Measurements from ENCODE around the gene TSPAN15.
A peak's percentile ranks its signal among the peaks of the same experiment; 100 is the strongest.
"Not testable (repeated sequence)": the region's sequence is repeated elsewhere in the genome, so short reads cannot be mapped to it uniquely, and the experiment has no call there.

The TSPAN15 gene

GRCh38 chr10:69503001-69503895, 52.0 kb downstream of the TSPAN15 start:
- DNase-seq (ENCODE audit: low read depth) = no peak

- no peak for DNase-seq (ENCODE audit: low read depth)
Observed at GRCh38 chr10:69503896-69504265, 52.6 kb downstream of the TSPAN15 start.

GRCh38 chr10:69504576-69505250, 53.4 kb downstream of the TSPAN15 start:
- no peak for DNase-seq (ENCODE audit: low read depth)

- DNase-seq (ENCODE audit: low read depth) = no peak
Observed at GRCh38 chr10:69505636-69506318, 54.5 kb downstream of the TSPAN15 start.

DNA sequence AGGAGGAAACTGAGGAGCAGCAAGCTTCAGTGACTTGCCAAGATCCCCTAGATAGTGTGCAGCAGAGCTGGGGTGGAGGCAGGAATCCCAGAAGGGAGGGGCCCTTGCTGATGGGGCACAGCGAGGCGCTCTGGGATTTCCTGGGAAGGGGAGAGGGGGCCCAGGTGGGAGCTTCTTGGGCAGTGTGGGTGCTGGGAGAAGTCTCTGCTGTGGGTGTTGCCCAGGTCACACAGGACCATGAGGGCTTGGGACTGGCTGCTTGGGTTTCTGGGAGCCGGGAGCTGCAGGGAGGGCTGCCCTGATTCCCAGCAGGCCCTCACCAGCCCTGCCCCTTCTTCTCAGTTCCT, 55.2 kb downstream of the TSPAN15 start:
- no peak for DNase-seq (ENCODE audit: low read depth)

- DNase-seq (ENCODE audit: low read depth) = no peak
Observed at GRCh38 chr10:69506834-69507713, 55.8 kb downstream of the TSPAN15 start.

DNA sequence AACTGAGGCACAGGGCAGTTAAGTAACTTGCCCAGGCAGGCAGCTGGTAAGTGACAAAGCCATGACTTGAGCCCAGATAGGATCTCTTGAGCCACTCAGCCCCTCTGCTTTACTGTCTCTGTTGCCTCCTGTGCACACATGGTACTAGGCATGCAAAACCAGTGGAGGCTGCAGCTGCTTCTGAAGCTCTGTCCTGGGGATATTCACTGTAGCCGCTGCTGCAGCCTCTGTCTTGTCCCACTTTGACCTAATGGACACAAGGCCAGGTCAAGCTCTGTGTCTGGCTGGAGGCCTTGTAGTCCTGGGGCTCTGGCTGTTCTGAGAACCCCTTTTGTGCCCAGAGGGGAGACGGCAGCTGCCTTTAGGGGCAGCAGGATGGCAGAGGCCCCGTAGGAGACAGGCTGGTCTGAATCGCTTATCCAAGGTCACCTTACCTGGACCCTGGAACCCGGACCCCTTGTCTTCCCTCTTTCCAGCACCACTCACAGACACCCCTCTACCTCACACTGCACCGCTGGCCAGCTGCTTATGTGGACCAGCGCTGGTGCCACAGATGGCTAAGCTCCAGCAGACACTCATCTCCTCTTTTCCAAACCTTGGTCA, 57.6 kb downstream of the TSPAN15 start:
- DNase-seq (ENCODE audit: low read depth) = no peak

DNA sequence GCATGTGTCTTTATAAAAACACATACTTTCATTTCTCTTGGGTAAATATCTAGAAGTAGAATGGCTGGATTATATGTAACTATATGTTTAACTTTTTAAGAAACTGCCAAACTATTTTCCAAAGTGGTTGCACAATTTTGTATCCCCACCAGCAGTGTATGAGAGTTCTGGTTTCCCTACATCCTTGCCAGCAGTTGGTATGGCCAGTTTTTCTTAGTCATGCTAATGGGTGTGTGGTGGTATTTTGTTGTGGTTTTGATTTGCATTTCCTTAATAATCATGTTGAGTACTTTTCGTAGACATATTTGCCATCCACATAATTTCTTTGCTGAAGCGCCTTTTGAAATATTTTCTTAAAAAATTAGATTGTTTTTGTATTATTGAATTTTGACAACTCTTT, 61.6 kb downstream of the TSPAN15 start:
- DNase-seq (ENCODE audit: low read depth) = no peak

GRCh38 chr10:69513617-69514016, 62.4 kb downstream of the TSPAN15 start:
- DNase-seq (ENCODE audit: low read depth) = no peak

GRCh38 chr10:69515699-69516259, 64.5 kb downstream of the TSPAN15 start:
- DNase-seq (ENCODE audit: low read depth) = peak; percentile 62

DNA sequence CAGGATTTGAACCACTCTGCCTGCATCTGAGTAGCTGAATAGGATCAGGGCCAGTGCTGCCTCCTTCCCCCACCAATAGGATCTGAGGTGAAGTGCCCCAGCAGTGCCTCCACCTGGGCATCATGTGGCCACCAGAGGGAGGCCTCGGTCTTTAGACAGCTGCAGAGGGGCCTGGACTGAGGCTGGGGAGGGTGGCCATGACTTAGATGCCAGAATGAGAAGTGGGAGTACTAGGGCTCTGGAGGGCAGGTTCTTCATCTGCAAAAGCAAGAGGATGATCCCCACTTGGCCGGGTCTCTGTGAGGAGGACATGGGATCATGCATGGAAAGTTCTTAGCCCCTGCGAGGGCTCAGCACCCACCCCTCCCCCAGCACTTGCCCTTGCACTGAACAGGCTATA, 65.1 kb downstream of the TSPAN15 start:
- no peak for DNase-seq (ENCODE audit: low read depth)

- no peak for DNase-seq (ENCODE audit: low read depth)
Observed at GRCh38 chr10:69516796-69517195, 65.5 kb downstream of the TSPAN15 start.

DNA sequence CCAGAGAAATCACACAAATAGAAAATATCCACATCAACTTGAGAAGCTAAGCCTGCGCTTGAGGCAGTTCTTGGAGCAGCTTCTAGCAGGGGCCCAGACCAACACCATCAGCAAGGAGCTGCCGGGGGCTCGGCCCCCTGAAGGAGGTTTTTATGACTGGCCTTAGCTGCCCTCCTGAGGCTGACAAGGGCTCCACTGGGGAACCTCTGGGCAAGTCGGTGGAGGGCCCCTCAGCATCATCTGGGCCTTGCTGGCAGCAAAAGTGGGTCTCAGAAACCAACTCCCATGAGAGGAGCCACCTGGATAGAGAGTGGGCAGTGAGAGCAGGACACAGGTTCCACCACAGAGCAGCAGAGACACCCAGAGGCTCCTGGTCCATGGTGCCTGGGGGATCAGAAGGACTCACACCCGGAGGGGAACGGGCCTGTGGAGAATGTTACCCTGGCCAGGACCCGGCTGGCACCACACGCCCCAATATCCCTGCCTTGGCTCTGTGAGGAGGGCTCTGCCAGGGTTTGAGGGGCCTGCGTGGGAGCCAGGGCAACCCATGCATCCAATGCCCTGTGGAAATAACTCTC, 66.1 kb downstream of the TSPAN15 start:
- no peak for DNase-seq (ENCODE audit: low read depth)

GRCh38 chr10:69527961-69528360, 76.7 kb downstream of the TSPAN15 start:
- no peak for DNase-seq (ENCODE audit: low read depth)

DNA sequence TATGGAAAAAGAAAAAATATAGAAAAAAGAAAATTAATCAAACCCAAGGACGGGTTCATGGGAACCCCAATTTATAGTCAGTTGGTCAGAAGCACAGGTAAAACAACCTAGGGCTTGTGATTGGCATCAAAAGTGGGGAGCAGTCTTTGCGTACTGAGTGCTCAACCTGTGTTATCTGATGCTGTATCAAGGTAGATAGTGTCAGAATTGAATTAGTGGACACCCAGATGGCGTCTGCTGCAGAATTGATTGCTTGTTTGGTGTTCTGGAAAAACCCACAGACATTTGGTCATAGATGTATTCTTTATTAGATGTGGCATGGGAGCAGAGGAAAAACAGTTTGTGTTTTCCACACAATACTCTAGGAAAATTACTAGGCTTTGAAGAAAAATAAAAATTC, 82.4 kb downstream of the TSPAN15 start:
- no peak for DNase-seq (ENCODE audit: low read depth)

DNA sequence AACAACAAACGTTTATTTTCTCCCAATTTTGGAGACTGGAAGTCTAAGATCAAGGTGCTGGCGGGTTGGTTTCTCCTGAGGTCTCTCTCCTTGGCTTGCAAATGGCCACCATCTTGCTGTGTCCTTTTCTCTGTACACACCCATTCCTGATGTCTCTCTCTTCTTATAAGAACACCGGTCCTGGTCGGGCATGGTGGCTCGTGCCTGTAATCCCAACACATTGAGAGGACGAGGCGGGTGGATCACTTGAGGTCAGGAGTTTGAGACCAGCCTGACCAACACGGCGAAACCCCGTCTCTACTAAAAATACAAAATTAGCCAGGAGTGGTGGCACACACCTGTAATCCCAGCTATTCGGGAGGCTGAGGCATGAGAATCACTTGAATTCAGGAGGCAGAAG, 85.3 kb downstream of the TSPAN15 start:
- not testable (repeated sequence) for DNase-seq (ENCODE audit: low read depth)

GRCh38 chr10:69537449-69537848, 86.2 kb downstream of the TSPAN15 start:
- no peak for DNase-seq (ENCODE audit: low read depth)

GRCh38 chr10:69538461-69538860, 87.2 kb downstream of the TSPAN15 start:
- DNase-seq (ENCODE audit: low read depth) = no peak

DNA sequence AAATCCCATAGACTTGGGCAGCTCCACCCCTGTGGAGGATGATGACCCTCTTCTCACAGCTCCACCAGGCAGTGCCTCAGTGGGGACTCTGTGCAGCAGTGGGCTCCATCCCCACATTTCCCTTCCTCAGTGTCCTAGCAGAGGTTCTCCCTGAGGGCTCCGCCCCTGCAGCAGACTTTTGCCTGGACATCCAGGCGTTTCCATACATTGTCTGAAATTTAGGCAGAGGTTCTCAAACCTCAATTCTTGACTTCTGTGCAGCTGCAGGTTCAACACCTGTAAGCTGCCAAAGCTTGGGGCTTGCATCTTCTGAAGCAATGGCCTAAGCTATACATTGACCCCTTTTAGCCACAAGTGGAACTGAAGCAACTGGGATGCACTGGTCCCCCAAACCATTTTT, 90.2 kb downstream of the TSPAN15 start:
- DNase-seq (ENCODE audit: low read depth) = no peak

- no peak for DNase-seq (ENCODE audit: low read depth)
Observed at GRCh38 chr10:69549959-69550358, 98.7 kb downstream of the TSPAN15 start.

DNA sequence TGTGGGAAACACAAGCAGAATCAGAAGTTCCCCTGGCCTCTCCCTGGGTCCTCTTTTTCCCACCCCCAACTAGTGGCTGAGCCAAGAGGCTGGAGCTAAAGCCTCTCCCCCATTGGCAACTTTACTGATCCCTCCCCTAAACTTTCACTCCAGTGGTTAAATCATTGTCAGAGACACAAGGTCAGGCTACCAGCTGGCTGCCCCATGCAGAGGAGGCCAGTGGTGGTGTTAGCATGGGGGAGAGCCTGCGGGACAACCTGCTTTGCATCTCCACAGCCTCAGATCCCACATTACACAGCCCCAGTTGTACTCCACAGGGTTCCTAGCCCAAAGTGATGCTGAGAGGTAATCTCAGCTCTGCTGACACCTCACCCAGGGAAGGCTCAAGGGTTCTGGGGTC, 101.0 kb downstream of the TSPAN15 start:
- no peak for DNase-seq (ENCODE audit: low read depth)
